Neuronal stem cell (in vitro differentiated cells): Measurements from ENCODE around the gene STARD13.

Experiments used
- DNase-seq: peaks from one replicate; pipeline ENCODE4 v3.0.0-alpha.2; 2013; ENCODE audit warnings: low spot score
- H2AFZ ChIP-seq: one replicate; pipeline ENCODE4 v1.6.1; 2013; ENCODE audit warnings: mild to moderate bottlenecking, low read length, inconsistent platforms
- H2AK5ac ChIP-seq: 2 replicates; pipeline ENCODE4 v1.6.1; 2013; ENCODE audit warnings: low read depth, mild to moderate bottlenecking, inconsistent platforms, low read length, moderate library complexity, mixed read lengths
- H2BK120ac ChIP-seq: 2 replicates; pipeline ENCODE4 v1.6.1; 2013; ENCODE audit warnings: low read depth, mild to moderate bottlenecking, inconsistent platforms, low read length, moderate library complexity, mixed read lengths
- H2BK12ac ChIP-seq: one replicate; pipeline ENCODE4 v1.6.1; 2013; ENCODE audit warnings: low read length, inconsistent platforms
- H2BK15ac ChIP-seq: 2 replicates; pipeline ENCODE4 v1.6.1; 2013; ENCODE audit warnings: mild to moderate bottlenecking, low read length, inconsistent platforms, mixed read lengths
- H2BK5ac ChIP-seq: one replicate; pipeline ENCODE4 v1.6.1; 2013; ENCODE audit warnings: inconsistent platforms, mild to moderate bottlenecking, low read length, moderate library complexity
- H3K14ac ChIP-seq: one replicate; pipeline ENCODE4 v1.6.1; 2013; ENCODE audit warnings: low read length, inconsistent platforms
- H3K18ac ChIP-seq: 2 replicates; pipeline ENCODE4 v1.6.1; 2013; ENCODE audit warnings: low read length, inconsistent platforms
- H3K23ac ChIP-seq: 2 replicates; pipeline ENCODE4 v1.6.1; 2013; ENCODE audit warnings: low read depth, mild to moderate bottlenecking, mixed read lengths, low read length, inconsistent platforms; ENCODE audit not compliant: poor library complexity
- H3K27ac ChIP-seq: replicated peaks from 3 replicates; pipeline ENCODE4 v1.5.1; 2013; ENCODE audit warnings: low read length, inconsistent platforms
- H3K27me3 ChIP-seq, 3 experiments: 2 replicates each; pipeline ENCODE4 v1.6.1; 2013; ENCODE audit warnings: low read length in 3 of 3, mild to moderate bottlenecking in 2 of 3, inconsistent platforms in 1 of 3, low read depth in 1 of 3, mixed read lengths in 1 of 3, moderate library complexity in 1 of 3; ENCODE audit not compliant: control insufficient read depth in 3 of 3, insufficient read depth in 3 of 3
- H3K36me3 ChIP-seq, 2 donors: replicated peaks in 1 of 2; 2 replicates each; pipeline ENCODE4 v1.6.1; 2013; ENCODE audit warnings: low read length in 2 of 2; ENCODE audit not compliant: control insufficient read depth in 2 of 2, insufficient read depth in 2 of 2
- H3K4ac ChIP-seq: 2 replicates; pipeline ENCODE4 v1.6.1; 2013; ENCODE audit warnings: inconsistent platforms, mild to moderate bottlenecking, low read length, moderate library complexity
- H3K4me1 ChIP-seq, 2 donors: 1 replicate in 1 of 2; 2 replicates in 1 of 2; pipeline ENCODE4 v1.6.1; 2013; ENCODE audit warnings: low read length in 2 of 2, low read depth in 1 of 2; ENCODE audit not compliant: control insufficient read depth in 2 of 2, insufficient read depth in 1 of 2
- H3K4me2 ChIP-seq: one replicate; pipeline ENCODE4 v1.6.1; 2013; ENCODE audit warnings: mild to moderate bottlenecking, low read length, inconsistent platforms; ENCODE audit not compliant: insufficient read depth, poor library complexity, severe bottlenecking
- H3K4me3 ChIP-seq, 2 donors: 2 replicates each; pipeline ENCODE4 v1.5.1; 2013; ENCODE audit warnings: low read length in 2 of 2, mild to moderate bottlenecking in 2 of 2, inconsistent platforms in 1 of 2, moderate library complexity in 1 of 2
- H3K79me1 ChIP-seq: one replicate; pipeline ENCODE4 v1.6.1; 2013; ENCODE audit warnings: low read depth, mild to moderate bottlenecking, inconsistent platforms, low read length, moderate library complexity
- H3K9ac ChIP-seq: one replicate; pipeline ENCODE4 v1.6.1; 2013; ENCODE audit warnings: mild to moderate bottlenecking, low read depth, low read length, inconsistent platforms; ENCODE audit not compliant: poor library complexity
- H3K9me3 ChIP-seq, 2 donors: replicated peaks in 1 of 2; 2 replicates each; pipeline versions ENCODE3 to v1.6.1; 2013; ENCODE audit warnings: low read length in 2 of 2, mild to moderate bottlenecking in 2 of 2, inconsistent platforms in 1 of 2, low read depth in 1 of 2, mixed read lengths in 1 of 2, moderate library complexity in 1 of 2; ENCODE audit not compliant: control insufficient read depth in 2 of 2, insufficient read depth in 1 of 2
- H4K8ac ChIP-seq: one replicate; pipeline ENCODE4 v1.6.1; 2013; ENCODE audit warnings: low read depth, mild to moderate bottlenecking, inconsistent platforms, low read length, moderate library complexity
- H4K91ac ChIP-seq: one replicate; pipeline ENCODE4 v1.6.1; 2013; ENCODE audit warnings: low read length, low read depth, mild to moderate bottlenecking, inconsistent platforms; ENCODE audit not compliant: poor library complexity
- WGBS, 2 donors: extraction: QIAGEN DNeasy Blood & Tissue Kit; methylation state at CpG; one replicate each; pipeline ENCODE4 v1.1.7; 2013; ENCODE audit warnings: missing lambda C conversion rate in 2 of 2, mixed read lengths in 1 of 2; ENCODE audit not compliant: insufficient read length in 2 of 2, insufficient replicate concordance in 1 of 2; ENCODE audit errors: extremely low coverage in 2 of 2; 5-methylcytosine and 5-hydroxymethylcytosine counted together

The STARD13 gene

DNA sequence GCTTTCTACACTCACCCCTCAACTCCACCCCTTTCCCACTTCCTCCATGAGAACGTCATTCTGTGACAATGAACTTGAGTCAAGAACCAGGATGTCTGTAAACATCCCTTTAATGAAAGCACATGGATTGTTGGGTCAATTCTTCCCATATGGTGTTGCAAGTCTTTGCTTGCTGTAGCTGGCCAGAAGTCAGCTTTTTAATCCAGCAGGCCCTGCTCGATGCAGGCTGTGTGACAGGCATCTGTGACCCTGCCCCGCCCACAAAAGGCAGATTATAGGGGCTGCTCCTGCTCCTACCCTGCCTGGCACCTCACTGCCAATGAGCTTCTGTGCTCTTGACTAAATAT lies 78.0 kb downstream of the STARD13 start:
- Histone ChIP-seq H3K9me3 (no peaks in the 10 kb centered on the region), H2AFZ (no peak overlapping the region), H3K4ac (no peak overlapping the region), H3K36me3 (no peaks in the 10 kb centered on the region), H3K4me3 (no peak overlapping the region), H3K18ac (no peak overlapping the region), H3K4me2 (no peak overlapping the region), H2BK5ac (no peak overlapping the region), H2BK12ac (no peak overlapping the region), H3K27me3 (no peaks in the 10 kb centered on the region), H2BK15ac (no peak overlapping the region), H3K23ac (no peak overlapping the region), H2BK120ac (no peak overlapping the region), H3K14ac (no peak overlapping the region), H4K91ac (no peak overlapping the region), H3K9ac (no peak overlapping the region), H4K8ac (no peak overlapping the region), H3K79me1 (no peaks in the 10 kb centered on the region), H3K27ac (no peak overlapping the region), H2AK5ac (no peak overlapping the region), H3K4me1 (no peaks in the 10 kb centered on the region)
- no CpG with 5 or more reads among the region's 3 CpGs for WGBS, 2 donors
- DNase-seq: no peak

GRCh38 chr13:33206945-33207614 lies 78.5 kb downstream of the STARD13 start:
- no peak overlapping the region for H3K4me3 ChIP-seq
- H3K9me3 ChIP-seq: no peaks in the 10 kb centered on the region
- no peak overlapping the region for H2BK120ac ChIP-seq
- H3K79me1 ChIP-seq: no peaks in the 10 kb centered on the region
- no peaks in the 10 kb centered on the region for H3K4me1 ChIP-seq
- H2BK15ac ChIP-seq: no peak overlapping the region
- no peak overlapping the region for H2AFZ ChIP-seq
- H2AK5ac ChIP-seq: no peak overlapping the region
- no peak overlapping the region for H2BK12ac ChIP-seq
- WGBS, 2 donors: no CpG with 5 or more reads among the region's 5 CpGs
- H3K27me3 ChIP-seq: no peaks in the 10 kb centered on the region
- H3K18ac ChIP-seq: no peak overlapping the region
- H3K9ac ChIP-seq: no peak overlapping the region
- no peak overlapping the region for H3K27ac ChIP-seq
- no peak overlapping the region for H4K8ac ChIP-seq
- no peak for DNase-seq
- H2BK5ac ChIP-seq: no peak overlapping the region
- H3K4ac ChIP-seq: no peak overlapping the region
- H3K14ac ChIP-seq: no peak overlapping the region
- H4K91ac ChIP-seq: no peak overlapping the region
- no peaks in the 10 kb centered on the region for H3K36me3 ChIP-seq
- no peak overlapping the region for H3K23ac ChIP-seq
- no peak overlapping the region for H3K4me2 ChIP-seq

- H3K9ac ChIP-seq: no peak overlapping the region
- H3K9me3 ChIP-seq: no peaks in the 10 kb centered on the region
- H3K23ac ChIP-seq: no peak overlapping the region
- no peak overlapping the region for H3K4ac ChIP-seq
- no peak overlapping the region for H4K91ac ChIP-seq
- no peaks in the 10 kb centered on the region for H3K27me3 ChIP-seq
- no peak overlapping the region for H3K27ac ChIP-seq
- no peak overlapping the region for H2AFZ ChIP-seq
- WGBS, 2 donors: no CpG with 5 or more reads among the region's 3 CpGs
- H3K4me2 ChIP-seq: no peak overlapping the region
- no peak for DNase-seq
- H2BK5ac ChIP-seq: no peak overlapping the region
- no peak overlapping the region for H2BK12ac ChIP-seq
- no peak overlapping the region for H2BK15ac ChIP-seq
- no peak overlapping the region for H3K4me3 ChIP-seq
- H2BK120ac ChIP-seq: no peak overlapping the region
- H3K14ac ChIP-seq: no peak overlapping the region
- no peaks in the 10 kb centered on the region for H3K36me3 ChIP-seq
- H2AK5ac ChIP-seq: no peak overlapping the region
- H3K79me1 ChIP-seq: no peaks in the 10 kb centered on the region
- H3K18ac ChIP-seq: no peak overlapping the region
- H3K4me1 ChIP-seq: no peaks in the 10 kb centered on the region
- no peak overlapping the region for H4K8ac ChIP-seq
Observed at GRCh38 chr13:33206425-33206824, 79.1 kb downstream of the STARD13 start.

- Histone ChIP-seq H4K91ac (no peak overlapping the region), H4K8ac (no peak overlapping the region), H2BK120ac (no peak overlapping the region), H2BK12ac (no peak overlapping the region), H3K27ac (no peak overlapping the region), H3K9ac (no peak overlapping the region), H3K23ac (no peak overlapping the region), H2BK5ac (no peak overlapping the region), H3K4ac (no peak overlapping the region), H3K4me3 (no peak overlapping the region), H3K9me3 (no peaks in the 10 kb centered on the region), H3K18ac (no peak overlapping the region), H2AK5ac (no peak overlapping the region), H3K36me3 (no peaks in the 10 kb centered on the region), H3K79me1 (no peaks in the 10 kb centered on the region), H3K4me2 (no peak overlapping the region), H2AFZ (no peak overlapping the region), H3K14ac (no peak overlapping the region), H2BK15ac (no peak overlapping the region), H3K4me1 (no peaks in the 10 kb centered on the region), H3K27me3 (no peaks in the 10 kb centered on the region)
- WGBS, 2 donors: no CpG with 5 or more reads among the region's 6 CpGs
- no peak for DNase-seq
Observed at GRCh38 chr13:33205804-33206221, 79.7 kb downstream of the STARD13 start.
